Kidney epithelial cell (primary cell): ENCODE measurements around the gene SPAG9. TPM values are rescaled to one million over a fixed set of nuclear protein-coding genes. Genes with fewer than 3 reads are reported as not detected.
A peak's percentile ranks its signal among the peaks of the same experiment; 100 is the strongest.

ENCODE experiments used
- DNase-seq: peaks from one replicate; pipeline ENCODE4 v3.0.0-alpha.2; 2010; ENCODE audit warnings: low read depth
- H3K27me3 ChIP-seq: 2 replicates; pipeline ENCODE4 v1.6.0; 2011; ENCODE audit warnings: low read length; ENCODE audit not compliant: control insufficient read depth, insufficient read depth
- H3K36me3 ChIP-seq: 2 replicates; pipeline ENCODE4 v1.5.1; 2011; ENCODE audit warnings: low read length; ENCODE audit not compliant: control insufficient read depth, insufficient read depth
- H3K4me3 ChIP-seq: 2 replicates; pipeline ENCODE4 v1.5.1; 2011; ENCODE audit warnings: low read depth, mild to moderate bottlenecking, control low read depth, low read length
- total RNA-seq: library from RNA; depleted of rRNA; stranded (reverse); fragments of >200 nt; gene quantifications from 2 replicates; pipeline ENCODE4 v1.2.3, GENCODE V29; 2015
- TF ChIP-seq, protein P1 (sequence below): IDR thresholded peaks from 2 replicates; pipeline ENCODE4 v1.5.1; 2011; ENCODE audit warnings: mild to moderate bottlenecking, moderate library complexity, low read length, control low read depth, inconsistent platforms; ENCODE audit not compliant: insufficient read depth, poor library complexity, severe bottlenecking

SPAG9 gene
- total RNA-seq, 1 donor from 2014 or later, result 85.5 TPM

DNA sequence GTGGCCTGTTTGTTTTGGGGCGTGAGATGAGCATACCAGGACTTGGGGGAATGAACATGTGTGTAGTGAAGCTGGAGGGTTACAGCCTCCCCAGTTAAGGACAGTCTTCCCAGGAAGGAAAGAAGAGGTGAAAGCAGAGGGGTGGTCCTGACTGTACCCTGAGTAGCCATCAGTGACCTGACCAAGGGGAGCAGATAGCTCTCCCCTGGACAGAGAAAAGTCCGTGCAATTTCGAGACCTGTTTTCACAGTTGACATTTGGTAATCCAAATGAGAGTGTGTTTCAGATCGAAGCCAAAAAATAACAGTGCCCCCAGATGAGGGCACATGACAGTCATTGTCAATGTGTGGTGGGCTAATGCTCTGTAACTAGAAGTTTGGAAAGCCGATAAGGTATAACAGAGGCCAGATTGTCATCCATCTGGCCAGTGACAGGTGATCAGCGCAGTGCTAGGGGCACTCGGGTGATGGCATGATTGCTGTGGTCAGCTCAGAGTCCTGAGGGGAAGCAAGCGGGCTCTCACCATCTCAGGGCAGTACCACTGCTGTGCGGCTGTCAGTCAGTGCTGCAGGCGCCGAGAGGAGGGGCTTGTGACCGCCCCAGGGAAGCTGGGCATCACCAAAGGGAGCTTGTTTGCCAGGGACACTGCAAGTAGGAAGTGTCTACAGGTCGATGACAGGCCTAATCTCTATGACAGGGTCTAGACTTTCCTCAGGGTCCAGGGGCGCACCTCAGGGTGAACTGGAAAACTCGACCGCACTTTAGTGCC, 44.4 kb upstream of the SPAG9 start:
- Histone ChIP-seq H3K27me3 (no peaks in the 10 kb centered on the region), H3K36me3 (peaks cover 4% of the 10 kb centered on the region), H3K4me3 (peak overlapping the region; percentile 50)
- TF ChIP-seq, protein P1, sequence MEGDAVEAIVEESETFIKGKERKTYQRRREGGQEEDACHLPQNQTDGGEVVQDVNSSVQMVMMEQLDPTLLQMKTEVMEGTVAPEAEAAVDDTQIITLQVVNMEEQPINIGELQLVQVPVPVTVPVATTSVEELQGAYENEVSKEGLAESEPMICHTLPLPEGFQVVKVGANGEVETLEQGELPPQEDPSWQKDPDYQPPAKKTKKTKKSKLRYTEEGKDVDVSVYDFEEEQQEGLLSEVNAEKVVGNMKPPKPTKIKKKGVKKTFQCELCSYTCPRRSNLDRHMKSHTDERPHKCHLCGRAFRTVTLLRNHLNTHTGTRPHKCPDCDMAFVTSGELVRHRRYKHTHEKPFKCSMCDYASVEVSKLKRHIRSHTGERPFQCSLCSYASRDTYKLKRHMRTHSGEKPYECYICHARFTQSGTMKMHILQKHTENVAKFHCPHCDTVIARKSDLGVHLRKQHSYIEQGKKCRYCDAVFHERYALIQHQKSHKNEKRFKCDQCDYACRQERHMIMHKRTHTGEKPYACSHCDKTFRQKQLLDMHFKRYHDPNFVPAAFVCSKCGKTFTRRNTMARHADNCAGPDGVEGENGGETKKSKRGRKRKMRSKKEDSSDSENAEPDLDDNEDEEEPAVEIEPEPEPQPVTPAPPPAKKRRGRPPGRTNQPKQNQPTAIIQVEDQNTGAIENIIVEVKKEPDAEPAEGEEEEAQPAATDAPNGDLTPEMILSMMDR, result no peak
- DNase-seq, result no peak

DNA sequence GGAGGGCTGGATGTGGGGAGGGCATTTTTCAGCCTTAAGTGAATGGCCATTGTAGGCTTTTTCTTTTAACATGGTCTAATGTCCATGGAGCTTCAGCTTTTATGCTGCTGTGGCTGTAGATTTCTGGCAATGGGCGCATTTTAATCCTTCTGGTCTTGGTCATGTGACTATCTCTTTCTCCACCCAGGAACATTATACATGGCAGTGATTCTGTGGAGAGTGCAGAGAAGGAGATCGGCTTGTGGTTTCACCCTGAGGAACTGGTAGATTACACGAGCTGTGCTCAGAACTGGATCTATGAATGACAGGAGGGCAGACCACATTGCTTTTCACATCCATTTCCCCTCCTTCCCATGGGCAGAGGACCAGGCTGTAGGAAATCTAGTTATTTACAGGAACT, 40.9 kb upstream of the SPAG9 start:
- no peaks in the 10 kb centered on the region for H3K27me3 ChIP-seq
- H3K4me3 ChIP-seq, result no peak overlapping the region
- TF ChIP-seq, protein P1, result no peak
- peaks cover 2% of the 10 kb centered on the region for H3K36me3 ChIP-seq
- no peak for DNase-seq

DNA sequence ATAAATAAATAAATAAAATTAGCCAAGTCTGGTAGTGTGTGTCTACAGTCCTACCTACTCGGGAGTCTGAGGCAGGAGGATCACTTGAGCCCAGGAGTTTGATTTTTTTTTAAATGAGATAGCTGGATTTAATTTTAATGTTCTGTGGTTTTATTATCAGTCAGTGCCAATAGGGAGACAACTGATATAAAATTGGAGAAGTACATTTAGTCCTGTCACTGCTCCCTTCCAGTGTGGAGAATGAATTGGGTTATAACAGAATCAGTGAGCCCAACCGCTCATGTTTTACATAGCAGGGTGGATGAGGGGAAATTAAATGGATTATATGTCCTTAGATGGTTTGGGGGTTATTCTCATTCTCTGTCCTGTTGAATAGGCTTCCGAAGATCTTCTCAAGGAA, 38.9 kb upstream of the SPAG9 start:
- no peak for DNase-seq
- Histone ChIP-seq H3K36me3 (peaks cover 2% of the 10 kb centered on the region), H3K27me3 (no peaks in the 10 kb centered on the region), H3K4me3 (no peak overlapping the region)
- TF ChIP-seq, protein P1, result no peak

GRCh38 chr17:51155416-51155815, 34.7 kb upstream of the SPAG9 start:
- Histone ChIP-seq H3K27me3 (no peaks in the 10 kb centered on the region), H3K4me3 (no peak overlapping the region), H3K36me3 (peaks cover 2% of the 10 kb centered on the region)
- DNase-seq, result no peak
- TF ChIP-seq, protein P1, result no peak

DNA sequence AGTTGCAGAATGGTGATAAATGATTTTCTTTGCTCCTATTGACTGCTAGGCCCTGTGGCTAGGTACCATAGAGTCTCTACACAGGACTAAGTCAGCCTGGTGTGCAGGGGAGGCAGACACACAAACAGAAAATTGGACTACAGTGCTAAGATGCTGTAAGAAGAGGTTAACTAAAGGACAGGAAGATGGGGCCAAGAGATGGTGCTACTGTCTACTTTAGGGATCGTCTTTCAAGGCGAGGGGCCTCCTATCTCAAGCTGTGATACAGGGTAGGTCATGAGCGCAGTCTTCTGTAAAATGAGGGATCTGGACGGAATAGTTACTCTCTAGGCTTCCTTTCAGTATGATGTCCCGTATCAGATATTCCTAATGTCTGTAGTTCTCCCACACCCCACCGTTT, 33.5 kb upstream of the SPAG9 start:
- no peak for DNase-seq
- TF ChIP-seq, protein P1, result no peak
- H3K4me3 ChIP-seq, result peak overlapping the region; percentile 86
- no peaks in the 10 kb centered on the region for H3K36me3 ChIP-seq
- H3K27me3 ChIP-seq, result no peaks in the 10 kb centered on the region
